HCT116 (cell line): ENCODE results near the gene AKR7A2. TPM values are rescaled to one million over a fixed set of nuclear protein-coding genes. Genes with fewer than 3 reads are reported as not detected.

Experiments
- ATAC-seq: fragments of 200-7000 bp; cut with Tn5 transposase; 2 replicates; pipeline ENCODE4 v1.9.1; 2020; ENCODE audit warnings: mild to moderate bottlenecking, moderate library complexity
- BruUV-seq: library from RNA; stranded (reverse); fragments of 400-500 nt; replicated peaks from 2 replicates; lab custom pipeline; 2021; lab: Mats Ljungman, UMichigan
- CTCF ChIA-PET: fragments of 300-600 bp; sonication (Branson Sonifier 250); formaldehyde crosslinking; loops from one replicate; lab custom pipeline; 2021; ENCODE audit warnings: antibody characterized with exemption; lab: Charles Lee
- POLR2A ChIA-PET: fragments of 300-600, 350-600 bp; sonication (Branson Sonifier 250); formaldehyde crosslinking; loops from one replicate; lab custom pipeline; 2021; ENCODE audit warnings: antibody characterized with exemption; lab: Charles Lee
- RAD21 ChIA-PET, 2 experiments: fragments of 300-600 bp; sonication (Branson Sonifier 250); formaldehyde crosslinking; loops; one replicate each; lab custom pipeline; 2023; ENCODE audit warnings: low total read pairs in 2 of 2; ENCODE audit not compliant: uncharacterized antibody in 2 of 2, unreplicated experiment in 2 of 2, low non-redundant PET in 1 of 2; lab: Charles Lee
- DNase-seq: peaks from one replicate; pipeline ENCODE4 v3.0.0-alpha.2; 2010; ENCODE audit warnings: low read depth, low spot score
- H2AFZ ChIP-seq: fragments of 200-600 bp; shearing (Covaris generic), sonication (generic); 2 replicates; pipeline ENCODE4 v1.6.1; 2017; ENCODE audit warnings: low read depth, mixed run types, mixed read lengths, antibody characterized with exemption, low read length; ENCODE audit not compliant: poor library complexity, severe bottlenecking
- H3K27ac ChIP-seq: 2 replicates; pipeline ENCODE4 v1.5.1; 2012; ENCODE audit warnings: low read depth, low read length
- H3K27me3 ChIP-seq: fragments of 200-600 bp; sonication (generic); 2 replicates; pipeline ENCODE4 v1.6.1; 2016; ENCODE audit warnings: mixed run types, low read length, mixed read lengths; ENCODE audit not compliant: insufficient read depth
- H3K36me3 ChIP-seq, 2 experiments: fragments of 200-500 bp in 1 of 2; fragments of 200-600 bp in 1 of 2; sonication (Bioruptor generic) in 1 of 2; sonication (generic) in 1 of 2; 2 replicates each; pipeline versions ENCODE4 v1.5.1 to v1.6.1; 2014 to 2016; ENCODE audit warnings: low read length in 2 of 2, inconsistent platforms in 1 of 2, mixed read lengths in 1 of 2, mixed run types in 1 of 2; ENCODE audit not compliant: insufficient read depth in 2 of 2, control insufficient read depth in 1 of 2
- H3K4me1 ChIP-seq, 2 experiments: fragments of 200-600 bp in 1 of 2; sonication (generic) in 1 of 2; 2 replicates each; pipeline versions ENCODE4 v1.5.1 to v1.6.1; 2012 to 2017; ENCODE audit warnings: low read length in 2 of 2, inconsistent platforms in 1 of 2, mild to moderate bottlenecking in 1 of 2, mixed read lengths in 1 of 2, mixed run types in 1 of 2, moderate library complexity in 1 of 2; ENCODE audit not compliant: insufficient read depth in 2 of 2, control insufficient read depth in 1 of 2
- H3K4me2 ChIP-seq: fragments of 200-600 bp; sonication (generic); 2 replicates; pipeline ENCODE4 v1.6.1; 2017; ENCODE audit warnings: mixed run types, low read length, mixed read lengths
- H3K4me3 ChIP-seq, 2 experiments: fragments of 200-600 bp in 1 of 2; sonication (generic) in 1 of 2; replicated peaks in 1 of 2; 2 replicates each; pipeline ENCODE4 v1.5.1; 2011 to 2016; ENCODE audit warnings: low read length in 2 of 2, control low read depth in 1 of 2, low read depth in 1 of 2, mild to moderate bottlenecking in 1 of 2, mixed read lengths in 1 of 2, mixed run types in 1 of 2
- H3K79me2 ChIP-seq: fragments of 200-600 bp; sonication (generic); 2 replicates; pipeline ENCODE4 v1.6.1; 2017; ENCODE audit warnings: mild to moderate bottlenecking, mixed run types, low read length, moderate library complexity, mixed read lengths; ENCODE audit not compliant: insufficient read depth
- H3K9ac ChIP-seq: fragments of 200-600 bp; sonication (generic); 2 replicates; pipeline ENCODE4 v1.6.1; 2016; ENCODE audit warnings: low read length, mixed read lengths
- H3K9me2 ChIP-seq: fragments of 200-600 bp; sonication (generic), shearing (Covaris generic); 2 replicates; pipeline ENCODE4 v1.6.1; 2017; ENCODE audit warnings: mixed run types, mild to moderate bottlenecking, moderate library complexity; ENCODE audit not compliant: insufficient read depth
- H3K9me3 ChIP-seq, 2 experiments: fragments of 200-500 bp in 1 of 2; fragments of 200-600 bp in 1 of 2; sonication (Bioruptor generic) in 1 of 2; sonication (generic) in 1 of 2; 2 replicates each; pipeline ENCODE4 v1.6.1; 2014 to 2017; ENCODE audit warnings: low read length in 2 of 2, mixed read lengths in 2 of 2, inconsistent platforms in 1 of 2, low read depth in 1 of 2, mild to moderate bottlenecking in 1 of 2, mixed run types in 1 of 2, moderate library complexity in 1 of 2; ENCODE audit not compliant: control insufficient read depth in 1 of 2, insufficient read depth in 1 of 2
- H4K20me1 ChIP-seq: fragments of 200-600 bp; sonication (generic), shearing (Covaris generic); 2 replicates; pipeline ENCODE4 v1.6.1; 2017; ENCODE audit warnings: mixed run types, mild to moderate bottlenecking, moderate library complexity; ENCODE audit not compliant: insufficient read depth
- CEBPB ChIP-seq: IDR thresholded peaks from 2 replicates; pipeline ENCODE4 v1.6.1; 2012; ENCODE audit warnings: low read depth
- ELF1 ChIP-seq: IDR thresholded peaks from 2 replicates; pipeline ENCODE4 v1.6.1; 2012; ENCODE audit warnings: low read depth, borderline replicate concordance
- EZH2 ChIP-seq: fragments of 200-600 bp; sonication (generic); IDR thresholded peaks from 2 replicates; pipeline ENCODE4 v1.6.1; 2017; ENCODE audit warnings: antibody characterized with exemption, mixed run types
- EZH2phosphoT487 ChIP-seq: fragments of 200-600 bp; IDR thresholded peaks from 2 replicates; pipeline ENCODE4 v1.6.1; 2018; ENCODE audit warnings: antibody characterized with exemption, borderline replicate concordance
- POLR2A ChIP-seq: IDR thresholded peaks from 2 replicates; pipeline ENCODE4 v1.7.0; 2011; ENCODE audit warnings: borderline replicate concordance; ENCODE audit not compliant: insufficient read depth, insufficient read length; ENCODE audit errors: extremely low read depth
- POLR2AphosphoS5 ChIP-seq: IDR thresholded peaks from 2 replicates; pipeline ENCODE4 v1.6.1; 2011; ENCODE audit warnings: mild to moderate bottlenecking, low read depth, low read length, moderate library complexity
- RAD21 ChIP-seq: IDR thresholded peaks from 2 replicates; pipeline ENCODE4 v1.6.1; 2012; ENCODE audit warnings: low read depth, mild to moderate bottlenecking
- SIN3A ChIP-seq: IDR thresholded peaks from 2 replicates; pipeline ENCODE4 v1.6.1; 2012; ENCODE audit warnings: low read depth
- SP1 ChIP-seq: IDR thresholded peaks from 2 replicates; pipeline ENCODE4 v1.6.1; 2012; ENCODE audit warnings: low read depth
- SRF ChIP-seq: IDR thresholded peaks from 2 replicates; pipeline ENCODE4 v1.6.1; 2012; ENCODE audit warnings: low read depth
- YY1 ChIP-seq: IDR thresholded peaks from 2 replicates; pipeline ENCODE4 v1.6.1; 2011; ENCODE audit warnings: low read length, low read depth, moderate library complexity, mild to moderate bottlenecking; ENCODE audit not compliant: insufficient replicate concordance; ENCODE audit errors: extremely low read depth
- ZFX ChIP-seq: fragments of 450-650 bp; IDR thresholded peaks from 2 replicates; pipeline ENCODE4 v1.6.1; 2017
- ZNF274 ChIP-seq: fragments of 200-500 bp; sonication (Bioruptor generic); IDR thresholded peaks from 2 replicates; pipeline ENCODE4 v1.6.1; 2014; ENCODE audit warnings: mild to moderate bottlenecking, low read depth, low read length, inconsistent platforms
- intact Hi-C: fragments of 100-400 bp; cut with micrococcal nuclease; formaldehyde crosslinking; loops from 2 replicates; pipeline ENCODE4 v1.10.0; 2022
- total RNA-seq: library from RNA; stranded (reverse); gene quantifications from one replicate; pipeline ENCODE4 v1.2.1, GENCODE V29; 2021; ENCODE audit not compliant: unreplicated experiment
- TF ChIP-seq, protein P1 (sequence below): IDR thresholded peaks from 2 replicates; pipeline ENCODE4 v1.6.1; 2012
- TF ChIP-seq, protein P2 (sequence below): IDR thresholded peaks from 2 replicates; pipeline ENCODE4 v1.6.1; 2012
- TF ChIP-seq, protein P3 (sequence below): IDR thresholded peaks from 2 replicates; pipeline ENCODE4 v1.6.1; 2011; ENCODE audit warnings: mild to moderate bottlenecking, low read length, moderate library complexity; ENCODE audit not compliant: insufficient replicate concordance; ENCODE audit errors: extremely low read depth
- TF ChIP-seq, protein P4 (sequence below), 3 experiments: fragments of 200-600 bp in 1 of 3; sonication (generic) in 1 of 3; IDR thresholded peaks in 2 of 3; conservative IDR thresholded peaks in 1 of 3; 2 replicates each; pipeline ENCODE4 v1.5.1; 2012 to 2017; ENCODE audit warnings: low read depth in 2 of 3, low read length in 2 of 3, antibody characterized with exemption in 1 of 3, borderline replicate concordance in 1 of 3, control low read depth in 1 of 3, mild to moderate bottlenecking in 1 of 3, mixed read lengths in 1 of 3, mixed run types in 1 of 3, moderate library complexity in 1 of 3; ENCODE audit not compliant: insufficient read depth in 1 of 3
- TF ChIP-seq, protein P5 (sequence below): IDR thresholded peaks from 2 replicates; pipeline ENCODE4 v1.6.1; 2012; ENCODE audit warnings: low read depth

The AKR7A2 gene
- total RNA-seq, 1 experiment from 2014 or later, result 90.8 TPM

DNA sequence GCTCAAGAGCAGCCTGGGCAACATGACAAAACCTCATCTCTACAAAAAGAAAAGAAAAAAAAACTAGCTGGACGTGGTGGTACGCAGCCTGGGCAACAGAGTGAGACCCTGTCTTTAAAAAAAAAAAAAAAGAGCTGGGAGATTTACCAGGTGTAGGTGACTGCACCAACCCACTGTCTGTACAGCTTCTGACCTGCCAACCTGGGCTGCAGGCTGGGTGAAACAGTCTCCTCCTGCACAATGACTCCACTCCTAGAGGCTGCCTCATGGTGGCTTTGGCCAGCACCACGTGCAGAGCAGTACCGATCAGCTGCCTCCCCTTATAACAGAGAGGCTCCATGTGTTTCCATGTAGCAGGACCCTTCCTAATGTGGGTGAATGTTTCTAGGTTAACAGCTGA is 56.7 kb downstream of the AKR7A2 start:
- ChIA-PET POLR2A (no interaction called here), CTCF (no interaction called here), RAD21 (no interaction called here)
- ATAC-seq, result no peak
- Histone ChIP-seq H3K36me3 (peaks cover 15 to 58% of the 10 kb centered on the region in 2 experiments; a peak in 3 of 4 replicates), H3K79me2 (peaks cover 77% of the 10 kb centered on the region), H3K9ac (no peak overlapping the region), H3K9me3 (no peaks in the 10 kb centered on the region), H3K27ac (no peak overlapping the region), H4K20me1 (peaks cover 20% of the 10 kb centered on the region; the same call in 1 of the 2 replicates), H3K4me3 (no peak overlapping the region), H3K4me2 (no peak overlapping the region), H3K9me2 (no peaks in the 10 kb centered on the region), H3K27me3 (no peaks in the 10 kb centered on the region), H2AFZ (no peak overlapping the region), H3K4me1 (peaks cover 11 to 27% of the 10 kb centered on the region in 2 experiments)
- DNase-seq, result no peak
- TF ChIP-seq ZFX (no peak), SP1 (no peak), CEBPB (no peak), SRF (no peak), SIN3A (no peak), ZNF274 (no peak), ELF1 (no peak), EZH2 (no peak), POLR2A (no peak), POLR2AphosphoS5 (no peak), EZH2phosphoT487 (no peak), RAD21 (no peak), YY1 (no peak)
- TF ChIP-seq, protein P1, sequence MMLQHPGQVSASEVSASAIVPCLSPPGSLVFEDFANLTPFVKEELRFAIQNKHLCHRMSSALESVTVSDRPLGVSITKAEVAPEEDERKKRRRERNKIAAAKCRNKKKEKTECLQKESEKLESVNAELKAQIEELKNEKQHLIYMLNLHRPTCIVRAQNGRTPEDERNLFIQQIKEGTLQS, result no peak
- TF ChIP-seq, protein P2, sequence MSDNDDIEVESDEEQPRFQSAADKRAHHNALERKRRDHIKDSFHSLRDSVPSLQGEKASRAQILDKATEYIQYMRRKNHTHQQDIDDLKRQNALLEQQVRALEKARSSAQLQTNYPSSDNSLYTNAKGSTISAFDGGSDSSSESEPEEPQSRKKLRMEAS, result no peak
- TF ChIP-seq, protein P3, sequence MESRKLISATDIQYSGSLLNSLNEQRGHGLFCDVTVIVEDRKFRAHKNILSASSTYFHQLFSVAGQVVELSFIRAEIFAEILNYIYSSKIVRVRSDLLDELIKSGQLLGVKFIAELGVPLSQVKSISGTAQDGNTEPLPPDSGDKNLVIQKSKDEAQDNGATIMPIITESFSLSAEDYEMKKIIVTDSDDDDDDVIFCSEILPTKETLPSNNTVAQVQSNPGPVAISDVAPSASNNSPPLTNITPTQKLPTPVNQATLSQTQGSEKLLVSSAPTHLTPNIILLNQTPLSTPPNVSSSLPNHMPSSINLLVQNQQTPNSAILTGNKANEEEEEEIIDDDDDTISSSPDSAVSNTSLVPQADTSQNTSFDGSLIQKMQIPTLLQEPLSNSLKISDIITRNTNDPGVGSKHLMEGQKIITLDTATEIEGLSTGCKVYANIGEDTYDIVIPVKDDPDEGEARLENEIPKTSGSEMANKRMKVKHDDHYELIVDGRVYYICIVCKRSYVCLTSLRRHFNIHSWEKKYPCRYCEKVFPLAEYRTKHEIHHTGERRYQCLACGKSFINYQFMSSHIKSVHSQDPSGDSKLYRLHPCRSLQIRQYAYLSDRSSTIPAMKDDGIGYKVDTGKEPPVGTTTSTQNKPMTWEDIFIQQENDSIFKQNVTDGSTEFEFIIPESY, result no peak
- TF ChIP-seq, protein P4, sequence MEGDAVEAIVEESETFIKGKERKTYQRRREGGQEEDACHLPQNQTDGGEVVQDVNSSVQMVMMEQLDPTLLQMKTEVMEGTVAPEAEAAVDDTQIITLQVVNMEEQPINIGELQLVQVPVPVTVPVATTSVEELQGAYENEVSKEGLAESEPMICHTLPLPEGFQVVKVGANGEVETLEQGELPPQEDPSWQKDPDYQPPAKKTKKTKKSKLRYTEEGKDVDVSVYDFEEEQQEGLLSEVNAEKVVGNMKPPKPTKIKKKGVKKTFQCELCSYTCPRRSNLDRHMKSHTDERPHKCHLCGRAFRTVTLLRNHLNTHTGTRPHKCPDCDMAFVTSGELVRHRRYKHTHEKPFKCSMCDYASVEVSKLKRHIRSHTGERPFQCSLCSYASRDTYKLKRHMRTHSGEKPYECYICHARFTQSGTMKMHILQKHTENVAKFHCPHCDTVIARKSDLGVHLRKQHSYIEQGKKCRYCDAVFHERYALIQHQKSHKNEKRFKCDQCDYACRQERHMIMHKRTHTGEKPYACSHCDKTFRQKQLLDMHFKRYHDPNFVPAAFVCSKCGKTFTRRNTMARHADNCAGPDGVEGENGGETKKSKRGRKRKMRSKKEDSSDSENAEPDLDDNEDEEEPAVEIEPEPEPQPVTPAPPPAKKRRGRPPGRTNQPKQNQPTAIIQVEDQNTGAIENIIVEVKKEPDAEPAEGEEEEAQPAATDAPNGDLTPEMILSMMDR (IDR thresholded peaks at IDR 0.05 in 2 of 3, conservative IDR thresholded peaks at IDR 0.05 in 1 of 3; ENCODE audit: borderline replicate concordance in 1 of 3, insufficient read depth in 1 of 3, low read depth in 2 of 3, low read length in 2 of 3), result no peak
- TF ChIP-seq, protein P5, sequence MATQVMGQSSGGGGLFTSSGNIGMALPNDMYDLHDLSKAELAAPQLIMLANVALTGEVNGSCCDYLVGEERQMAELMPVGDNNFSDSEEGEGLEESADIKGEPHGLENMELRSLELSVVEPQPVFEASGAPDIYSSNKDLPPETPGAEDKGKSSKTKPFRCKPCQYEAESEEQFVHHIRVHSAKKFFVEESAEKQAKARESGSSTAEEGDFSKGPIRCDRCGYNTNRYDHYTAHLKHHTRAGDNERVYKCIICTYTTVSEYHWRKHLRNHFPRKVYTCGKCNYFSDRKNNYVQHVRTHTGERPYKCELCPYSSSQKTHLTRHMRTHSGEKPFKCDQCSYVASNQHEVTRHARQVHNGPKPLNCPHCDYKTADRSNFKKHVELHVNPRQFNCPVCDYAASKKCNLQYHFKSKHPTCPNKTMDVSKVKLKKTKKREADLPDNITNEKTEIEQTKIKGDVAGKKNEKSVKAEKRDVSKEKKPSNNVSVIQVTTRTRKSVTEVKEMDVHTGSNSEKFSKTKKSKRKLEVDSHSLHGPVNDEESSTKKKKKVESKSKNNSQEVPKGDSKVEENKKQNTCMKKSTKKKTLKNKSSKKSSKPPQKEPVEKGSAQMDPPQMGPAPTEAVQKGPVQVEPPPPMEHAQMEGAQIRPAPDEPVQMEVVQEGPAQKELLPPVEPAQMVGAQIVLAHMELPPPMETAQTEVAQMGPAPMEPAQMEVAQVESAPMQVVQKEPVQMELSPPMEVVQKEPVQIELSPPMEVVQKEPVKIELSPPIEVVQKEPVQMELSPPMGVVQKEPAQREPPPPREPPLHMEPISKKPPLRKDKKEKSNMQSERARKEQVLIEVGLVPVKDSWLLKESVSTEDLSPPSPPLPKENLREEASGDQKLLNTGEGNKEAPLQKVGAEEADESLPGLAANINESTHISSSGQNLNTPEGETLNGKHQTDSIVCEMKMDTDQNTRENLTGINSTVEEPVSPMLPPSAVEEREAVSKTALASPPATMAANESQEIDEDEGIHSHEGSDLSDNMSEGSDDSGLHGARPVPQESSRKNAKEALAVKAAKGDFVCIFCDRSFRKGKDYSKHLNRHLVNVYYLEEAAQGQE, result no peak
- no TSS peak for BruUV-seq
- intact Hi-C loops, result no loop called here
